Dermis blood vessel endothelial cell (primary cell): ENCODE measurements around the gene WHRN. TPM values are rescaled to one million over a fixed set of nuclear protein-coding genes. Genes with fewer than 3 reads are reported as not detected.

Experiments
- DNase-seq: peaks from one replicate; pipeline ENCODE4 v3.0.0; 2010
- total RNA-seq: library from RNA; depleted of rRNA; stranded (reverse); fragments of >200 nt; gene quantifications from 2 replicates; pipeline ENCODE4 v1.2.3, GENCODE V29; 2014

WHRN gene
- total RNA-seq, 1 donor from 2014 or later, result 0.17 TPM

DNA sequence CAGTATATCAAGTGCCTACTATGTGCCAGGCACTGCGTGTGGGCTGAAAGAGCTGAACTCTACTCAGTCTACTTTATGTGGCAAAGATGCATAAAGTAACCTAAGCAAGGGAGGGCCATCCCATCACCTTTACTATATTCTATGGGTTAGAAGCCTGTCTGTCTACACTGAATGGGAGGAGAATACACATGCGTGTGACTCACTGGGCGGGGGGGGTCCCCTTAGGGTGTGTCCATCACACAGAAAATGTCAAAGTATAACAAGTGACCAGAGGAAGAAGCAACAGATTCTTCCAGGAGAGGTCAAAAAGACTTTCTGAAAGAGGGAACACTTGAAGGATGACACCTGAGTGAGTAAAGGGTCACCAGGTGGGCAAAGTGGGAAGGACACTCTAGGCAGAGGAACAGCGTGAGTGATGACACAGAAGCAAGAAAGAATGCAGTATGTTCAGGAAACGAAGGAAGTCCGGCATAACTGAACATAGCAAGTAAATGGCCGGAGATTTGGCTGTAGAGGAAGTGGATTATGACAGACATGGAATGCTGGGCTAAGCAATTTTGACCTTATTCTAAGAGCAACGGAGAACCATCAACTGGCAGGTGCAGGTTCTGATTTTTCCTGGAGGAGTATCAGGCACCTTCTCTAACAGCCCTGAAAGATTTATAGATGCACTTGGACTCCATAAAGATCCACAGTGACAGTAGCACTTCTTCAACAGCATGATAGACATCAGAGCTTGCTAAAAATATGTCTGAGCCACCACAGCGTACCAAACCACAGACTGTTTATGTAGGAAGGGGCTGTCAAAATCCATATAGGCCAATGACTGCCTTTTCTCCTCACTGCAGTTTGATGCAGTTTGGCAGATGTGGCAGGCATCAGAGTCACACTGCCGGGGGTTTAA is 8.0 kb upstream of the WHRN start:
- DNase-seq, result peak; percentile 36

- peak; percentile 26 for DNase-seq
Measured at GRCh38 chr9:114511978-114512874, 7.0 kb upstream of the WHRN start.

GRCh38 chr9:114507726-114508125 is 2.5 kb upstream of the WHRN start:
- peak; percentile 56 for DNase-seq

GRCh38 chr9:114506082-114506390 is 763 bp upstream of the WHRN start:
- DNase-seq, result no peak

DNA sequence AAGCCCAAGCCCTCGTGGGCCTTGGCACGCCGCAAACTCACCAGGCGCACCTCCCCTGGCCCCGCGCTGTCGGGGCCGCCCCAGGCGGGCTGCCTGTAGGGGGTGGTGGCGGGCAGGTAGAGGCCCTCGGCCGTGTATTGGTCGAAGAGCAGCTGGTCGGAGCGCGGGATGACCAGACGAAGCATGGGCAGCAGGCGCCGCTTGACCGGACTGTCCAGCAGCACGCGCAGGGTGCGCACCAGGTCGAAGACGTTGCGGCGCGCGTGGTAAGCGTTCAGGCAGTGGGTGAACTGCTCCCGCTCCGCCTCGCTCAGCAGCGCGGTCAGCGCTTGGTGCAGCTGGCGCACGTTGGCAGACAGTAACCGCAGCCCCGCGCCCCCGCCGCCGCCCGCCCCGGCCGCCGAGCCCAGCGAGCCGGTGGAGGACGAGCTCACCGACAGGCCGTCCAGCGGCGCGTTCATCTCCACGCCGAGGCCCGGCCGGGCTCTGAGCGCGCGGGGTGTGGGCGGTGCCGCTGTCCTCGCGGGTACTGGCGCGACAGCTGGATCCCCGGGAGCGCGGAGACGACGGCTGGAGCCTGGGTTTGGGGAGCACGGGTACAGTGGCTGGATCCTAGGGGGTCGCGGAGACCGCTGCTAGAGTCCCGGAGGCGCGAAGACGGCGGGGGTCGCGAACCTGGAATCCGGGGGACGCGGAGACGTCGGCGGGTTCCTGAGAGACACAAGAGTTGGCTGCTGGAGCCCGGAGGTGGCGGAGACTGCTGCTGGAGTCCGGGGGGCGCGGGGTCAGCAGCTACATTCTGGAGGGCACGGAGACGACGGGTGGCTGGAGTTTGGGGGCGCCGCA is 709 bp downstream of the WHRN start:
- DNase-seq, result peak; percentile 73

- DNase-seq, result no peak
Measured at GRCh38 chr9:114503522-114504340, 1.5 kb downstream of the WHRN start.

DNA sequence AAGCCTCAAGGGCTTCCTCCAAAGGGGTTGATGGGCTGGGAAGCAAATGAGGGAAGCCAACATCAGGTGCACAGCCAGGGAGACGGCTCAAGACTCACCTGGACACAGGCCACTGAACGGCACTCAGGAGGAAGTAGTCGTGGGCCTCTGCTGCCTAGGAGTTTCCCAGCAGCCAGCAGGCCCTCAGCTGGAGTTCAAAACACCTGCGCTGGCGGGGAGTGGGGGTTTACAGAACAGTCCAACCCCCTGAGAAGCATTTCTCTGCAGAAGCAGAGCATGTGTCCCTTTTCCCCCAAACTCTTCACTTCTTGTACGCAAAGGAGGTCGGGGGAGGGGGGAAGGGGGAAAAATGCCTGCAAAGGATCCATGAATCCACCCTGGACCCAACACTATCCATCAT is 2.3 kb downstream of the WHRN start:
- DNase-seq, result no peak

GRCh38 chr9:114501796-114502682 is 3.2 kb downstream of the WHRN start:
- no peak for DNase-seq

DNA sequence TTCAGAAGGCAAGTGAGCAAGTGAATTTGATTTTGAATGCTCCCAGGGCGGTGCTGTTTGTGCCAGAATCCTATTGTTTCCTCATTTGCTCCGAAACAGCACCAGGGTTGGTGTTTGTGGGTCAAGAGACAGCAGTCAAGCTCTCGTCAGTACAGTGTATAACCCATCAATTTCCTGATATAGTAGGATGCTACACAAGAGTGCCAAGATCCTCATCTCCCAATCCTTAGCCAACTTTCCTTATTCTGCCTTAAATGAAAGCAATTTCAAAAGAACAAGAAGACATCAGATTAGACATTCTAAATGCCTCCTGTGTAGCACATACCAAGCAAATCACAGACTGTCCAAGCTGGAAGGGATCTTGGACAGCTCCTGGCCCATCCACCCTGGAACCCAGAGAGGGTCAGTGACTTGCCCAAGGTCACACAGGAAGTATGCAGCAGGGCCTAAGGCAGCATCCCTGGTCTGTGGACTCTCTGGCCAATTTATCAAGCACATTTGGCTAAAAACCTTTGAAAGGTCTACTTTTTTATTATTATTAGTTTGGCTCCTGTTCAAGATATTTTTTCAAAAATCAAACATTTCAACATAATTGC is 4.5 kb downstream of the WHRN start:
- no peak for DNase-seq

DNA sequence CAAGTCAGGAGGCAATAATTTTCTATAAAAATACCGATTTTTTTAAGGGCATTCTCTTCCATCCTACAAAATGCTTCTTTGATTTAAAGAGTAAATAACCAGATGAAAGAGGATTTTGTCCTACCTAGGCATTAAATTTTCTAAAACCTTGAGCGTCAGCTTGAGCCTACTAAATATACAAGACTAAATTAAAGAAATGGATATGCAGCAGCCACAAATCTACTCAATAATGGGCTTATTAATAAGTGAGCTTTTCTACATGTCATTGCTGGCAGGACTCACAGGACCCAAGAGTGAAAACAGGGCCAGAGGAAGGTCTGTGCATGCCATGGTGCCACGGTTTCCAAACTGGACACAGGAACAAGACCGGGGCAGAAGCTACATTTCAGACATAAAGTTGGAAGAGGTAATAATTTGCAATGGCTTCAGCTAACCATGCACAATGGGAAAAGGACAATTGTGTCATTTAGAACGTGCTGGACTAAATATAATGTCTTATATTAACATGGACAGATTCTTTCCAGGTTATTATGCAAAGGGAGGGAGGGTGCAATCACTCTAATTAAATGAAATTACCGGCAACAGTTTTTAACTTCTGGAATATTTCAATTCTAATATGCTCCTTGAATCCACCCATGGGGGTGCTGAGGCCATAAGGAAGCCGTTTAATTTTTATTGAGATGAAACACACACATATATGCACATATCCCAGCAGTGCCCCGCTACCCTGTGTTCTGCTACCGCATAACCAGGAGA is 5.2 kb downstream of the WHRN start:
- DNase-seq, result no peak

- no peak for DNase-seq
Measured at GRCh38 chr9:114499528-114499927, 5.7 kb downstream of the WHRN start.

GRCh38 chr9:114497727-114498382 is 7.4 kb downstream of the WHRN start:
- no peak for DNase-seq

DNA sequence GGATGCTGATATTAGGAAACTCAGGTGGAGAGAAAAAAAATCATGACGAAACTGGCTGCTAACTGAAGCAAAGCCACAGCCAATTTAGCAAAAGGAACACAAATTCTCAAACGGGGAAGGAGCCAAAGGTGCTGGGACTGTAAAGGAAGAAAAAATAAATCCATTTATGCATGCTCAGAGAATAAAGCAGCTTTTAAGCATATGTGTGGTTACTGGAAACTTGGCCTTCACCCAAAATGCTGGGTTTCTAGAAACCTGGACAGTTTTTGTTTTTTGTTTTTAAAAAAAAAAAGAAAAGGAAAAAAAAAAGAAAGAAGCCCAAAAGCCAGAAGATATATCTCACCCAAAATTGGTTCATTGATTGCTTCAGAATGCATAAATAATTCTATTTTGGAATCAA is 8.0 kb downstream of the WHRN start:
- DNase-seq, result no peak

GRCh38 chr9:114496011-114496410 is 9.3 kb downstream of the WHRN start:
- DNase-seq, result no peak

GRCh38 chr9:114494776-114495569 is 10.3 kb downstream of the WHRN start:
- no peak for DNase-seq

DNA sequence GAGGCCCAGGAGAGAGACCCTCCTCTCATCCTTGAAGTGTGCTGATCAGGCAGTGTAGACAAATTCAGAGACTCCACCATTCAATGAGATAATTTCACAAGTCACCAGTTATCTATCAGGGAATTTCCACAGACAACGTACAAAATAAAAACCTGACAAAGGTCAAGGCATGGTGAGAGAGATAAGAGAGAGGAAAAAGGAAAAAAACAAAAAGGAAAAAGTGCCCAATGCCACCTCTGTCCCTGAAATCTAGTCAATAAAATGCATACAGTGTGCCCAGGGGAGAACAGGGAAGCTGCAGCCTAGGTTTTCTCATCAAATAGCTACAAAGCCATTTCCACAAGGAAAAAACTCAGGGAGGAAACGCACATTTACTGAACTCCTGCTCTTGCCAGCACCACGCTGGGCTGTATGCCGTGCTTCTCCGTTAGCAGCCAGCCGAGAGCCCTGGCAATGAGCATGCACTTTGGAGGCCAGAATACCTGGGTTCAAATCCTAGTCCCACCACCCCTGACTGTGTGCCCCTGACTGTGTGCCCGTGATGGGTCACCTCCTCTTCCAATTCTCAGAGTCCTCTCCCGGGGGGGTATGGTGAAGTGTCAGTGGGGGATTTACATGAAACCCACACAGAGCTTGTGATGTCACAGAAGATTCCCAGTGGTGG is 11.6 kb downstream of the WHRN start:
- peak; percentile 32 for DNase-seq

DNA sequence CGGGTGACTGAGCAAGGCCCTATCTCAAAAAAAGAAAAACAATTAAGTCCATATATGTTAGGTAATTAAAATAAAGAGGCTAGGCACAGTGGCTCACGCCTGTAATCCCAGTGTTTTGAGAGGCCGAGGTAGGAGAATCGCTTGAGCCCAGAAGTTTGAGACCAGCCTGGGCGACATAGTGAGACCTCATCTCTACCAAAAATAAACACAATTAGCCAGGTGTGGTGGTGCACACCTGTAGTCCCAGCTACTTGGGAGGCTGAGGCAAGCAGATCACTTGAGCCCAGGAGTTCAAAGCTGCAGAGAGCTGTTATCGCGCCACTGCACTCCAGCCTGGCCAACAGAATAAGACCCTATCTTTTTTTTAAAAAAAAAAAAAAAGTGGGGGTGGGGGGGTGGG is 12.3 kb downstream of the WHRN start:
- no peak for DNase-seq
